GM23248 (cell line): ENCODE measurements around the gene VILL. TPM values are rescaled to one million over a fixed set of nuclear protein-coding genes. Genes with fewer than 3 reads are reported as not detected.
"Not testable (repeated sequence)": the region's sequence is repeated elsewhere in the genome, so short reads cannot be mapped to it uniquely, and the experiment has no call there.

Experiments
- DNase-seq: peaks from one replicate; pipeline ENCODE4 v3.0.0-alpha.2; 2015
- H2AFZ ChIP-seq: fragments of 200-600 bp; sonication (generic); 2 replicates; pipeline ENCODE4 v1.6.1; 2016; ENCODE audit warnings: antibody characterized with exemption
- H3F3A ChIP-seq: fragments of 200-600 bp; sonication (generic); 2 replicates; pipeline ENCODE4 v1.6.1; 2016; ENCODE audit warnings: mild to moderate bottlenecking, antibody characterized with exemption, mixed run types; ENCODE audit not compliant: insufficient read depth
- H3K27ac ChIP-seq: fragments of 200-600 bp; sonication (generic); 2 replicates; pipeline ENCODE4 v1.5.1; 2016; ENCODE audit warnings: mild to moderate bottlenecking
- H3K27me3 ChIP-seq: fragments of 200-600 bp; sonication (generic); replicated peaks from 2 replicates; pipeline ENCODE4 v1.6.1; 2016; ENCODE audit warnings: mild to moderate bottlenecking; ENCODE audit not compliant: insufficient read depth
- H3K36me3 ChIP-seq: fragments of 200-600 bp; sonication (generic); 2 replicates; pipeline ENCODE4 v1.6.1; 2016; ENCODE audit warnings: low read depth, mild to moderate bottlenecking
- H3K4me1 ChIP-seq: fragments of 200-600 bp; sonication (generic); 2 replicates; pipeline ENCODE4 v1.6.1; 2016; ENCODE audit warnings: mild to moderate bottlenecking; ENCODE audit not compliant: insufficient read depth
- H3K4me2 ChIP-seq: fragments of 200-600 bp; sonication (generic); one replicate; pipeline ENCODE4 v1.6.1; 2016; ENCODE audit warnings: mild to moderate bottlenecking; ENCODE audit not compliant: unreplicated experiment
- H3K4me3 ChIP-seq: fragments of 200-600 bp; sonication (generic); 2 replicates; pipeline ENCODE4 v1.5.1; 2016; ENCODE audit warnings: mild to moderate bottlenecking
- H3K79me2 ChIP-seq: fragments of 200-600 bp; sonication (generic); 2 replicates; pipeline ENCODE4 v1.6.1; 2016; ENCODE audit warnings: mild to moderate bottlenecking; ENCODE audit not compliant: insufficient read depth
- H3K9ac ChIP-seq: fragments of 200-600 bp; sonication (generic); 2 replicates; pipeline ENCODE4 v1.6.1; 2016; ENCODE audit warnings: mild to moderate bottlenecking
- H3K9me2 ChIP-seq: fragments of 200-600 bp; sonication (generic); 2 replicates; pipeline ENCODE4 v1.6.1; 2016; ENCODE audit warnings: mixed run types, mild to moderate bottlenecking, moderate library complexity; ENCODE audit not compliant: insufficient read depth
- H3K9me3 ChIP-seq: fragments of 200-600 bp; sonication (generic); one replicate; pipeline ENCODE4 v1.6.1; 2017; ENCODE audit warnings: low read depth
- H4K20me1 ChIP-seq: fragments of 200-600 bp; sonication (generic); 2 replicates; pipeline ENCODE4 v1.6.0; 2016; ENCODE audit not compliant: insufficient read depth
- EZH2 ChIP-seq: fragments of 200-600 bp; sonication (generic); IDR thresholded peaks from 2 replicates; pipeline ENCODE4 v1.6.1; 2018; ENCODE audit warnings: antibody characterized with exemption, mild to moderate bottlenecking; ENCODE audit not compliant: insufficient read depth, poor library complexity, severe bottlenecking
- EZH2phosphoT487 ChIP-seq: fragments of 200-600 bp; sonication (generic); IDR thresholded peaks from 2 replicates; pipeline ENCODE4 v1.6.1; 2018; ENCODE audit warnings: antibody characterized with exemption, moderate library complexity, mild to moderate bottlenecking, low read depth; ENCODE audit not compliant: insufficient read depth
- WGBS, 2 experiments: methylation state at CpG; one replicate each; pipeline ENCODE4 v1.1.6; 2015 to 2017; ENCODE audit warnings: low lambda C conversion rate in 2 of 2, low coverage in 1 of 2; ENCODE audit errors: missing lambda C conversion rate in 2 of 2; 5-methylcytosine and 5-hydroxymethylcytosine counted together
- in situ Hi-C: fragments of 300-500 bp; cut with MboI; formaldehyde crosslinking; loops from 2 replicates; pipeline ENCODE4 v1.15.0; 2020
- polyA plus RNA-seq: library from polyadenylated mRNA; unstranded; fragments of >200 nt; fragmentation: Nextera tagmentation; extraction: Ambion mirVana; gene quantifications from 2 replicates; pipeline ENCODE4 v1.2.1, GENCODE V29; 2016
- total RNA-seq: library from RNA; depleted of rRNA; stranded (reverse); fragments of >200 nt; shearing (Covaris generic); gene quantifications from 2 replicates; pipeline ENCODE4 v1.2.3, GENCODE V29; 2014

The VILL gene
- total and polyA plus RNA-seq, 2 experiments from 2014 or later = 2.8 to 12.4 TPM

DNA sequence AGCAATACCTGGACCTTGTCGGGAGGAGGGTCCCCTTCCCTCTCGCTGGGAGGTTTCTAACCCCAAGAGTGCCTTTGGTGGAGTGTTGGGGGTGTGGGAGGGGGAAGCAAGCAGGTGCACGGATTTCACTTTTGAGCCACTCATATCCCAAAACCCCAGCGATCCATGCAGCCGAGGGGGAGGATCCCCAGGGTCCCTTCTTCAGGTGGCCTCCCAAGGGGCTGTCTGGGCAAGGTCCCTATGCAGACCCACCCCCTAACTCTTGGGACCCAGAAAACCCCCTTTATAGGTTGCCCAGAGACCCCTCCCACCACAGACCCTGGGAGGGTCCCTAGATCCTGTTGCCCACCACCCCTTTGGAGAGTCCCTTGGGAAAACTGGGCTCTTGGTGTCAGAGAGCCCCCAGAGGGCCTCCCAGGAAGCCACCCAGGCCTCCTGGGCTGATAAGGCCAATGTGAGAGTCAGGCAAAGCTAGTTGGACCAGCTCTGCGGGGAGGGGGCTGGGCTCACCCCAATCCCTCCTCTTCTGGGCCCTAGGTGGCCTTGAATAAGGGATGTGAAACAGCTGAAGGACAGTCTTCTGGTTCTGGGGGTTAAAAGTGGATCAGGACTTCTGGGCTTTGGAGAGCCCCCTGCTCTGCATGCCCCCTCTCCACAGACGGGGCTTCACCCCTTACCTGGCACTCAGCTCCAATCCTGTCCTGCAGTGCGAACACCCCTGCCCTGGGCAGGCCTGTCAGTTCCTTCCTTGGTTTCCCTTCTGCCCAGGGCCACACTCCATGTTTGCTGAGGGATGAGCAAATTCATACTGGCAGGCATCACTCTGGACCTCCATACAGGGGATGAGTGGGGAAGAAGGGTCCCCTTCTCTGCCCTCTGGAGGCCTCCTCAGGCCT is 39.8 kb downstream of the VILL start:
- 19 to 26% methylated on average over 8 of the region's 8 CpGs for WGBS, 2 experiments

DNA sequence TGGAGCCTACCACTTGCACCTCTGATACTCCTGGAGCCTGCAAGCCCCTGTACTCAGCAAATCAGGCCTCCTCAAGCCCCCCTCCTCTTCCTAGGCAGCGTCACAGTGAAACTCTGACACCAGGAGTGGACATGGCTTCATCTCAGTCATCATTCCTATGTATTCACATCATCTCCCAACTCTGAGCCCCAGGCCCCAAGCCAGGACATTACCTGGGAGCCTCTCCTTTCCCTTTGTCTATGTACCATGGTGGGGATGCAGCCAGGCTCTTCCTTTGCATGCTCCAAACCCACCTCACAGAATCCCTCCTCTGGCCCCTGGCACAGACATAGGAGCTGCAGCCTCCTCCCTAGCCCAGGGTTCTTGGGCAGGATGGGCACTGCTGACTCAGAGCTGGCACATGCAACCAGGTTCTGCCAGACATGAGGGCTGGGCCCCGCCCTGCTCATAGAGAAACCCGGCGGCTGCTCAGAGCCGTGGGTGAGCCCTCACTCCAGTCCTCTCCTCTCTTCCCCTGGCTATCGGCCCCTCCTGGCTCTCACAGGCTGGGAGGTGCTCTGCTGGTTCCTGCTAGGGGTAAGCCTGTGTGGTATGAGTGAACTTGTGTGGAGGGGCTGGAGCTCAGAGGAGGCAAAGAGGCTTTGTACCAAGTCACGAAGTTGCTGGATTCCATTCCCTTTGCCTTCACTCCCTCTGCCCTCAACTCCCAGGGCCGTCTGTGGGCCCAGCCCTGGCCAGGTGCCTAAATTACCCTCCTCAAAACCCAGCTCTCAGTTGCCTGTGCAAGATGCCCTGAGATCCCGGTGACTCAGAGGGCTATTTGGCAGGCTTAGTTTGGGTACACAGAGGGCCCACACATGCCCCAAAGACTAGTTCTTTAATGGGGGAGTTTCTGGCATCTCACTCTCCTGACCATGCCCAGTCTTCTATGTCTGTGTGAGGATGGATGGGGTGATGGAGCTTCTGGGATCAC is 40.7 kb downstream of the VILL start:
- Histone ChIP-seq H3K9me2 (no peaks in the 10 kb centered on the region), H3K4me1 (peaks cover 21% of the 10 kb centered on the region), H3K36me3 (no peaks in the 10 kb centered on the region), H3F3A (peaks cover 17% of the 10 kb centered on the region), H3K27ac (peak overlapping the region; percentile 68), H3K4me3 (no peak overlapping the region), H3K9me3 (no peaks in the 10 kb centered on the region), H3K27me3 (no peaks in the 10 kb centered on the region), H3K79me2 (no peaks in the 10 kb centered on the region), H3K9ac (peak overlapping the region; percentile 82), H2AFZ (peak overlapping the region; percentile 66), H3K4me2 (peak overlapping the region; percentile 15), H4K20me1 (no peaks in the 10 kb centered on the region)
- WGBS, 2 experiments = 11 to 12% methylated on average over 9 of the region's 9 CpGs
- in situ Hi-C loops = no loop called here
- DNase-seq = peak; percentile 92
- TF ChIP-seq EZH2phosphoT487 (no peak), EZH2 (no peak)

More for the DNA sequence above, 39.8 kb downstream of the VILL start:
- Histone ChIP-seq H3F3A (peaks cover 26% of the 10 kb centered on the region), H3K4me3 (peak overlapping the region; percentile 67), H2AFZ (peak overlapping the region; percentile 67), H3K27me3 (no peaks in the 10 kb centered on the region), H3K9me3 (no peaks in the 10 kb centered on the region), H4K20me1 (no peaks in the 10 kb centered on the region), H3K9me2 (no peaks in the 10 kb centered on the region), H3K9ac (peak overlapping the region; percentile 82), H3K4me1 (peaks cover 30% of the 10 kb centered on the region), H3K27ac (peak overlapping the region; percentile 68), H3K36me3 (no peaks in the 10 kb centered on the region), H3K79me2 (no peaks in the 10 kb centered on the region), H3K4me2 (peak overlapping the region; percentile 51)
- in situ Hi-C loops = no loop called here
- no peak for TF ChIP-seq EZH2
- peak; percentile 26 for DNase-seq

DNA sequence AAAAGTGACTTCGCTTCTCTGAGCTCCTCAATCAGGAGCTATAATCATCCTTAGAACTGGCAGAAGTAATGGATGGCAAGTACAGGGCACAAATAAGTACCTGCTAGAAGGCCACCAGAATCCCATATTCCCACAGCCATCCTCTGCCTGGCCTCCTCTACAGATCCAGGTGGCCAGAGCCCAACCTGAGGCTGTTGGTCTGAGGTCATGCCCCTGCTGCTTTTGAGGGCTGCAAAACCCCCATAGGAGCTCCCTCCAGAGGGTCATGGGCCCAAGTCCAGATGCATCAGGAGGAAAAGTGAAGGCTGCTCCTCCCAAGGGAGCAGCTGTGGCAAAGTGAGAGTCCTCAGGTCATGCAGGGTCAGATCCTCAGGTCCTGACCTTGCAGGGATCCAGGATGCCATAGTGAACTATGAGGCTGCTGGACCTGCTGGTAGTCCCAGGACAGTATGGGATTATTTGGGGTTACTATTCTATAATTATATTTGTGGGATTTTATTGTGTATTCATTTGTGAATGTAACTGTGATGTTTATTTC is 41.8 kb downstream of the VILL start:
- H3K27me3 ChIP-seq = no peaks in the 10 kb centered on the region
- H3K9me2 ChIP-seq = no peaks in the 10 kb centered on the region
- WGBS, 2 experiments = 94 to 100% methylated on average over 1 of the region's 1 CpG
- no peak overlapping the region for H3K27ac ChIP-seq
- no peaks in the 10 kb centered on the region for H3K9me3 ChIP-seq
- TF ChIP-seq EZH2 (no peak), EZH2phosphoT487 (no peak)
- H2AFZ ChIP-seq = no peak overlapping the region
- no peak for DNase-seq
- H3K4me3 ChIP-seq = no peak overlapping the region
- H3K9ac ChIP-seq = no peak overlapping the region
- H3F3A ChIP-seq = peaks cover 17% of the 10 kb centered on the region
- H3K4me1 ChIP-seq = peaks cover 21% of the 10 kb centered on the region
- no peak overlapping the region for H3K4me2 ChIP-seq
- in situ Hi-C loops = no loop called here
- no peaks in the 10 kb centered on the region for H4K20me1 ChIP-seq
- no peaks in the 10 kb centered on the region for H3K79me2 ChIP-seq
- H3K36me3 ChIP-seq = no peaks in the 10 kb centered on the region

DNA sequence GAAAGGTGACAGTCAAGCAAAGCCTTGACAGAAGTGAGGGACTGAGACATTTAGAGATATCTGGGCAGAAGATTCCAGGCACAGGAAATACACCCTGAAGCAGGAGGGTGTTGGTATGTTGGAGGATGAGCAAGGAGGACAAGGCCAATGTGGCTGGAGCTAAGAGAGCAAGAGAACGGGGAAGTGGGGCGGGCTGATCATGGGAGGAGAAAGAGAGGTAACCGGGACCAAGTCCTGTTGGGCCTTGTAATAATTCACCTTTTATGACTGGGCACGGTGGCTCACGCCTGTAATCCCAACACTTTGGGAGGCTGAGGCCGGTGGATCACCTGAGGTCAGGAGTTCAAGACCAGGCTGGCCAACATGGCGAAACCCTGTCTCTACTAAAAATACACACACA is 43.0 kb downstream of the VILL start:
- H3K9me3 ChIP-seq, H3K27me3 ChIP-seq, H3K36me3 ChIP-seq, H3K79me2 ChIP-seq, H3K4me3 ChIP-seq, H4K20me1 ChIP-seq, in situ Hi-C loops, H3K9me2 ChIP-seq, H2AFZ ChIP-seq, H3K9ac ChIP-seq, DNase-seq, H3K4me2 ChIP-seq, H3K27ac ChIP-seq: not testable (repeated sequence)
- 96 to 97% methylated on average over 5 to 7 of the region's 7 CpGs for WGBS, 2 experiments
- peaks cover 21% of the 10 kb centered on the region for H3F3A ChIP-seq
- H3K4me1 ChIP-seq = peaks cover 21% of the 10 kb centered on the region

DNA sequence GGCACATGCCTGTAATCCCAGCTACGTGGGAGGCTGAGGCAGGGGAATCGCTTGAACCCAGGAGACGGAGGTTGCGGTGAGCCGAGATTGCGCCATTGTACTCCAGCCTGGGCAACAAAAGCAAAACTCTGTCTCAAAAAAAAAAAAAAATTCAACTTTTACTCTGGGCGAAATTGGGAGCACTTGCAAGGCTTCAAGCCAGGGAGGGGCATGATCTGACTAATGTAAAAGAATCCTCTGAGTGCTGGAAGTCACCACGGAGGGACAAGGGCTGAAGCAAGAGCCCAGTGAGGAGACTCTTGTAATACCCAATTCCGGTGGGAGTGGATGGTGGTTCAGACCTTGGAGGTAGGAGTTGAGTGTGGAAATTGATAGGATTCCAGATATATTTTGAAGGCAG is 43.7 kb downstream of the VILL start:
- Histone ChIP-seq H3F3A (peaks cover 25% of the 10 kb centered on the region), H3K4me1 (peaks cover 21% of the 10 kb centered on the region)
- H3K4me3 ChIP-seq, H3K79me2 ChIP-seq, H3K27me3 ChIP-seq, H3K27ac ChIP-seq, DNase-seq, H2AFZ ChIP-seq, in situ Hi-C loops, H4K20me1 ChIP-seq, H3K9me3 ChIP-seq, H3K4me2 ChIP-seq, H3K9me2 ChIP-seq, H3K9ac ChIP-seq, H3K36me3 ChIP-seq: not testable (repeated sequence)
- WGBS, 2 experiments = 79 to 88% methylated on average over 9 of the region's 9 CpGs
